Right ventricle myocardium superior (tissue), 1 donor: ENCODE results near the gene CDCA5. TPM values are rescaled to one million over a fixed set of nuclear protein-coding genes. Genes with fewer than 3 reads are reported as not detected.
"Not testable (repeated sequence)": the region's sequence is repeated elsewhere in the genome, so short reads cannot be mapped to it uniquely, and the experiment has no call there.

Experiments used
- ATAC-seq: fragments of 200-7000 bp; cut with Tn5 transposase; one replicate; pipeline ENCODE4 v1.9.1; 2020; ENCODE audit warnings: mild to moderate bottlenecking; ENCODE audit not compliant: poor library complexity
- DNase-seq: peaks from one replicate; pipeline ENCODE4 v3.0.0-alpha.2; 2020
- intact Hi-C: fragments of 100-400 bp; cut with DNase I; formaldehyde crosslinking; loops from one replicate; pipeline ENCODE4 v1.11.2; 2022
- total RNA-seq: library from RNA; stranded (reverse); fragmentation: NEBNext Ultra II Directional; extraction: Animal tissue kit (Norgen Biotek cat#: 25700); gene quantifications from one replicate; pipeline ENCODE4 v1.2.1, GENCODE V29; 2021
- donor health status: DM: no; HTN: yes; CAD: no; lungs with severe emphysema.

Gene CDCA5
- total RNA-seq, 1 donor from 2014 or later, result 1.4 TPM

DNA sequence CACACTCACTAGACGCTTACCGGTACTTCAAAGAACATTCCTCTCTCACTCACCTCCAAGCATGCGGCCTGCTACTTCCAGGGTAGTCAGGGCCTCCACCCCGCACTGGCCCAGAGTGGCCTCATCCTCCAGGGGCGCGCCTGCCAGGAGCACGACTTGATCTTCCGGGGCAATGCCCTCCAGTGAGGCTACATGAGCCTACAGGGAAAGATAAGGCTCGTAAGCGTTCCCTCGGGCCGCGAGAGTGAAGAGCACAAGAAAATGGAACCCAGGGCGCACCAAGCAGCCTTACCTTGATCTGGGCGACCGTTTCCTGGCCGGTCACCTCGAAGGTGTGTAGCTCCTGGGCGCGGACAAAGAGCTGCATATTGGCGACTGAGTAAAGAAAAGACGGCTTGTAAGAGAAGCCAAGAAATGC is 37.6 kb upstream of the CDCA5 start:
- no peak for DNase-seq
- intact Hi-C loops, result no loop called here
- ATAC-seq, result no peak

DNA sequence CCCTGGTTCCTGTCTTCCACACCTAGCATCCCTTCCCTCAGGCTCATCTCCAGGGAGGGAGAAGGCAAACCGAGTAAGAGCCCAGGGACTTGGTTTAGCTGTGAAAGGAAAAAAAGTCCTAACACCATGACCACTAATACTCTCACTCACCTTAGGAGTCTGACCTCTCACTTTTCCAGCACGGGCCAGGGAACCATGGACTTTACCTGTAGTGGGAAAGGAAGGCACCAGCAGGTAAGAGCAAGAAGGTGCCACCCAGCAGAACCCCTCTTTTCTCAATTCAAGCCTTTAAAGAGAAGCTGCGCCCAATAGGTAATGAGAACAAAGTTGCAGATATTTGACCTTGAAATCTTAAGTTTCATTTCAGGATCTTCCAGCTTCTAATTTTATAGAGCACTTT is 37.0 kb upstream of the CDCA5 start:
- intact Hi-C loops, result no loop called here
- DNase-seq (no peak), ATAC-seq (no peak)

GRCh38 chr11:65119670-65119995 is 35.8 kb upstream of the CDCA5 start:
- no peak for DNase-seq
- intact Hi-C loops, result loop anchor here (10.0 kb wide), 1 partner anchor 275 kb away; the partner anchor contains the start of gene CDC42BPG
- ATAC-seq, result no peak

DNA sequence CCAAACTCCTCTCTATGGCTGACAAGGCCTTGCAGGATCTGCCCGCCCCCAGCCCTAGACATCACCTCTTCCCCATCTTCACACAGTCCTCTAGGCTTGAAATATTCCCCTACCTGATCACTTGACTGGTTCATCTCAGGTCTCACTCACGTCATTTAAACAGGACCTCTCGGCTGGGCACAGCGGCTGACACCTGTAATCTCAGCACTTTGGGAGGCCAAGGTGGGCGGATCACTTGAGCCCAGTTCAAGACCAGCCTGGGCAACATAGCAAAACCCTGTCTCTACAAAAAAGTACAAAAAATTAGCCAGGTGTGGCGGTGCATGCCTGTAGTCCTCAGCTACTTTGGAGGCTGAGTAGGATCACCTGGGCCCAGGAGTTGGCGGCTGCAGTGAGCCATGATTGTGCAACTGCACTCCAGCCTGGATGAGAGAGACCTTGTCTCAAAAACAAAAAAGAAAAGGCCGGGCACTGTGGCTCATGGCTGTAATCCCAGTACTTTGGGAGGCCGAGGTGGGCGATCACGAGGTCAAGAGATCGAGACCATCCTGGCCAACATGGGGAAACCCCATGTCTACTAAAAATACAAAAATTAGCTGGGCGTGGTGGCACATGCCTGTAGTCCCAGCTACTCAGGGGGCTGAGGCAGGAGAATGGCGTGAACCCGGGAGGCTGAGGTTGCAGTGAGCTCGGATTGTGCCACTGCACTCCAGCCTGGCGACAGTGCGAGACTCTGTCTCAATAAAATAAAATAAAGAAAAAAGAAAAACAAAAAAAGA is 35.2 kb upstream of the CDCA5 start:
- ATAC-seq, DNase-seq: not testable (repeated sequence)
- intact Hi-C loops, result loop anchor here (10.0 kb wide), 1 partner anchor 274 kb away; the partner anchor contains the start of gene CDC42BPG

- DNase-seq (no peak), ATAC-seq (no peak)
- intact Hi-C loops, result loop anchor here (10.0 kb wide), 1 partner anchor 273 kb away; the partner anchor contains the start of gene CDC42BPG
These were observed 34.4 kb upstream of the CDCA5 start for GRCh38 chr11:65118097-65118837.

DNA sequence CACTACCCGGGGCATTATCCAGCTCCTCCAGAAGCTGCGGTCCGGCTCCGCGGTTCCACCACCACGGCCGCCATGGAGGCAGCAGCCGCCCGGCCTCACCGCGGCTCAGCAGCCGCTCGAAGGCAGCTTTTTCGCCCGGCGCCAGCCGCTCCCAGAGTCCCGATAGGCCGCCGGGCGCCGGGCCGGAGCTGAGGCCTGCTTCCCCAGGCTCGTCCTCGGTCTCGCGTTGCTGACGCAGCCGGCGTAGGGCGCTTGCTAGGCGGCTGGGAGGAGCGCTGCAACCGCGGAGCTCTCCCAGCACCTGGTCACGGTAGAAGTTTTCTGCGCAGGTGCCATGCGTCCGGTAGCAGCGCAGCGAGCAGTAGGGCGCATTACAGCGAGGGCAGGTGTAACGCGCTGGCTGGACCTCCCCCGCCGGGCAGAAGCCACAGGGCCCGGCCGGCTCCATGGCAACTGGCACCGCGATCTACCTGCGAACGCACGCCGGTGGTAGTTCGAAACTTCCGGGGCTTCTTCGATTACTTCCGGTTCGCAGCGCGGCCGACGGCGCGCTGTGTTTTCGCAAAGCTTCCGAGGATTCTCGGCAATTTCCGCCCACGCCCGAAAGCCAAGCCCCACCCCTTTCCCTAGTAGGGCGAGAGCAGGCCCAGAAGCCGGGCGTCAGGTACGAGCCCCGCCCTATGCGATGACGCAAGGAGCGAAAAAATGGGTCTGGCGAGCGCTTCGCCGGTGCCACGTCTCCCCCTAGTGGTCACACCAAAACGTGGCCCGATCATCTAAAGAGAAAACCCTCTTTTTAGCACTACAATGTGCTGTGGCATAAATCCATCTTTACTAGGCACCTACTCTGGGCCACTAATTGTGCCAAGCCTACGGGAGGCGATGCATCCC is 33.6 kb upstream of the CDCA5 start, which contains the start of gene ZNHIT2:
TSS of gene ZNHIT2 (minus strand) at position 496 of the 891 bp plus-strand sequence. CDS start at position 448, 48 bp downstream.
- DNase-seq (peak; percentile 100), ATAC-seq (peak; percentile 88)
- intact Hi-C loops, result loop anchor here (10.0 kb wide), 1 partner anchor 273 kb away; the partner anchor contains the start of gene CDC42BPG

DNA sequence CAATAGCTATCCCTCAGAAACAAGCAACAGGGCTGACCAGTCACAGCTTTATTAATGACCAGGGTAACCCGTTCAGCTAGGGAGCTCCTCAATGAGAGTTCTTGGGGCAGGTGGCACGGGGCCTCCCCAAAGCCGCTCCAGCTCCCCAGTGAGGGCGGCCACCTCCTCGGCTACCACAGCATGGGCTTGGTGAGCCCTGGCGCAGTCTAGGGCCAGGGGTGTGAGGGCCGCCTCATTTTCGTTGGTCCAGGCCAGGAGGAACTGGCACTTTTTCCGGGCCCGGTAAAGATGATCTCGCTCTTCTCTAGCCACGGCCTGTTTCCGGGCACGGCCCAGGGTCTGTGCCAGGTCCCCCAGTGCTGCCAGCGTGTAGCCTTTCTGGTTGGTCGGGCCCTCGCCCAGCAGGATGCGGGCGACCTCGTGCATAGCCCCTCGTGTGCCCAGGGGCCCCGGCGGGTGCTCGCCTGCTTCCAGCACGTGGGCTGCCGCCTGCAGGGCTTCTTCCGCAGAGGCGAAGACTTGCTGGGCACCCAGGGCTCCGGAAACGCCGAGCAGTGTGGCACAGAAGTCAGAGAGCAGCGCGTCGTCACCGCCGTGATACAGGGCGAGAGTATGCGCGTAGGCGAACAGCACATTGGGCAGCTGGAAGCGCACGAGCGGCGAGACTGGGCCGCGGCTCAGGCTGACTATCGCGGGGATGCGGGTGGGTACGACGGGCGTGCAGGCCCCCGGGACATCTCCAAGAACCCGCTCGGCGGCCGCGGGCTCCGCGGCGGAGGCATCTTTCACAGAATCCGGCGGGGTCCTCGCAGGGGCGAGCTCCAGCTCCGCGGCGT is 32.7 kb upstream of the CDCA5 start:
- intact Hi-C loops, result loop anchor here (10.0 kb wide), 1 partner anchor 272 kb away; the partner anchor contains the start of gene CDC42BPG
- DNase-seq (no peak), ATAC-seq (peak; percentile 4)

DNA sequence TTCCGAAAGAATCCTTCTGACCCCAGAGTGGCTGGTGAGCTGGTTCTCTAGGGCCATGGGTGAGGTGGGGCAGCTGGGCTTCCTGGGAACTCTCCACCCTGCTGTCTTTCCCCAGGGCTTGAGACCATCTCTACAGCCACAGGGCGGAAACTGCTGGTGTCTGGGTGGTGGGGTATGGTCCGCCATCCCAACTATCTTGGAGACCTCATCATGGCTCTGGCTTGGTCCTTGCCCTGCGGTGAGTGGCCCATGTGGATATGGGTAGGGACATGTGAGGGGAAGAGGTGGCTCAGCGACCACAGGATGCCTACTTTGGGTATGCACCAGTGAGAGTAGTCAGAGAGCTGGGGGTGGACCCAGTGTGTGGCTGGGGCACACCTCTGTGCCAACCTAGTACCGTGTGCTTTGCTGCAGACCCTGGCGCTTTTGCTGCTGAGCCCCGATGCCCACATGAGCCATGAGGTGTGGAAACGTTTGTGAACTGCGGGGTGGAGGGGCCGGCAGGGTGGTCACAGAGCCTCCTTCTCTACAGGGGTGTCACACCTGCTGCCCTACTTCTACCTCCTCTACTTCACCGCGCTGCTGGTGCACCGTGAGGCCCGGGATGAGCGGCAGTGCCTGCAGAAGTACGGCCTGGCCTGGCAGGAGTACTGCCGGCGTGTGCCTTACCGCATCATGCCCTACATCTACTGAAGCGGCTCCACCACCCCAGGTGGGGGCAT is 31.7 kb upstream of the CDCA5 start:
- DNase-seq (no peak), ATAC-seq (no peak)
- intact Hi-C loops, result loop anchor here (10.0 kb wide), 1 partner anchor 271 kb away; the partner anchor contains the start of gene CDC42BPG

DNA sequence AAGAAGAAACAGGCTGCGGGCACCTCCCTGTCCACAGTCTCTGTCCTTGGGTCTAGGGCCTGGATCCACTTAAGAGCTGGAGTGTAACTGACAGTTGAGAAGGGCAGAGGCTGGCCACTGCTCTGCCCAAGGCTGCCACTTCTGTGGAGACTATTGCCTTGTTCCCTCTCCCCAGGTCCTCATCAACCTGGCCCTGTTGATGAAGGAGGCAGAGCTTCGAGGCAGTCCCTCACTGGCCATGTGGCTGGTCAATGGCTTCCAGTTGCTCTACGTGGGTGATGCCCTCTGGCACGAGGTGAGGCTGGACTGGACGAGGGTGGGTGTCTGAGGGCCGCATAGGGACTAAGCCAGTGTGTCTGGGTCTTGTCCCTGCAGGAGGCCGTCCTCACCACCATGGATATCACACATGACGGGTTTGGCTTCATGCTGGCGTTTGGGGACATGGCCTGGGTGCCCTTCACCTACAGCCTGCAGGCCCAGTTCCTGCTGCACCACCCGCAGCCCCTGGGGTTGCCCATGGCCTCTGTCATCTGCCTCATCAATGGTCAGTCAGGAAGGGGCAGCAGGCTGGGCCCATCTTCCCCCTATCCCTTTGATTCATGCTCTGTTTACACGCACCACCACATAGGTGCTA is 30.8 kb upstream of the CDCA5 start:
- no peak for ATAC-seq
- DNase-seq, result no peak

GRCh38 chr11:65113839-65114238 is 30.0 kb upstream of the CDCA5 start:
- intact Hi-C loops, result loop anchor here (10.0 kb wide), 1 partner anchor 269 kb away; the partner anchor contains the start of gene CDC42BPG
- DNase-seq, result no peak
- ATAC-seq, result no peak

More for the DNA sequence above, 30.8 kb upstream of the CDCA5 start:
- intact Hi-C loops, result loop anchor here (10.0 kb wide), 1 partner anchor 270 kb away; the partner anchor contains the start of gene CDC42BPG

DNA sequence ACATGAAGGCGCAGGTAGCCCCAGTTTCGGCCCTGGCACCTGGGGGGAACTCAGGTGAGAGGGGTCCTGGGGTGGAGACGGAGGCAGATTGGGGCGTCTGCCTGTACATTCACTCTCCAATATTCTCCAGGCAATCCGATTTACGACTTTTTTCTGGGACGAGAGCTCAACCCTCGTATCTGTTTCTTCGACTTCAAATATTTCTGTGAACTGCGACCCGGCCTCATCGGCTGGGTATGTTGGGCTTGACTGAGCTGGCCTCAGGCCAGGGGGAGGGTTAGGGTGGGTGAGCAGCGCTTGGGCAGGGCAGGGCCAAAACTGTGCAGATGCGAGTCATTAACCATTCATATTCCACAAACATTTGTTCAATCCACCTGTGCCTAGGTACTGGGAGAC is 29.5 kb upstream of the CDCA5 start:
- DNase-seq, result no peak
- no peak for ATAC-seq
- intact Hi-C loops, result loop anchor here (10.0 kb wide), 1 partner anchor 269 kb away; the partner anchor contains the start of gene CDC42BPG

DNA sequence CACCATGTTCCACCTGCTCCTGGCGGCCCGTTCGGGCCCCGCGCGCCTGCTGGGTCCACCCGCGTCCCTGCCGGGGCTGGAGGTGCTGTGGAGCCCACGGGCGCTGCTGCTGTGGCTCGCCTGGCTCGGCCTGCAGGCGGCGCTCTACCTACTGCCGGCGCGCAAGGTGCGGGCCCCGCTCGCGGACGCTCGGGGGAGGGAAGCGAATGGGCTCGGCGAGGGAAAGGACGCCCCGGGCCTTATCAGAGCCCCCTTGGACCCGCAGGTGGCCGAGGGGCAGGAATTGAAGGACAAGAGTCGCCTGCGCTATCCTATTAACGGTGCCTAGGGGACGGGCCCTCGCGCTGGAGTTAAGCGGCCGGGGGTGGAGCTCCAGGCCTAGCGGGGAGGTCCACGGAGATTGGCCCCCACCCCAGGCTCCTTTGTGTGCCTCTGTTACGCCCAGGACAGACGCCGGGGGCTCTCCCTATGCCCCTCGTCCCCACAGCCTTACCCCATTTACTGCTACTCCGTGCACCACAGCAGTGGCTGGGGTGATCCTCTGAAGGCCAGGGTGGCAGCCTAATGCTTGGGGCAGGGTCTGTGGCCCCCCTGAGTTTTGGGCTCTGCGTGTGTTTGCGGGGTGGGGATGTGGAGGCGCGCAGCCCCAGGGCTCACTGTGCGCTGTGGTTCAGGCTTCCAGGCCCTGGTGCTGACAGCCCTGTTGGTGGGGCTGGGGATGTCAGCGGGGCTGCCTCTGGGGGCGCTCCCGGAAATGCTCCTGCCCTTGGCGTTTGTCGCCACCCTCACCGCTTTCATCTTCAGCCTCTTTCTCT is 28.9 kb upstream of the CDCA5 start:
- peak; percentile 62 for ATAC-seq
- intact Hi-C loops, result loop anchor here (10.0 kb wide), 1 partner anchor 268 kb away; the partner anchor contains the start of gene CDC42BPG
- DNase-seq, result peak; percentile 78

- DNase-seq, result peak; percentile 98
- intact Hi-C loops, result loop anchor here (10.0 kb wide), 1 partner anchor 267 kb away; the partner anchor contains the start of gene CDC42BPG
- peak; percentile 90 for ATAC-seq
These were observed 28.1 kb upstream of the CDCA5 start, which contains the start of gene TM7SF2 for GRCh38 chr11:65111744-65112545. Gene TM7SF2, plus strand, starts transcription at chr11:65111872. Its CDS starts 144 bp downstream, at chr11:65112016.

DNA sequence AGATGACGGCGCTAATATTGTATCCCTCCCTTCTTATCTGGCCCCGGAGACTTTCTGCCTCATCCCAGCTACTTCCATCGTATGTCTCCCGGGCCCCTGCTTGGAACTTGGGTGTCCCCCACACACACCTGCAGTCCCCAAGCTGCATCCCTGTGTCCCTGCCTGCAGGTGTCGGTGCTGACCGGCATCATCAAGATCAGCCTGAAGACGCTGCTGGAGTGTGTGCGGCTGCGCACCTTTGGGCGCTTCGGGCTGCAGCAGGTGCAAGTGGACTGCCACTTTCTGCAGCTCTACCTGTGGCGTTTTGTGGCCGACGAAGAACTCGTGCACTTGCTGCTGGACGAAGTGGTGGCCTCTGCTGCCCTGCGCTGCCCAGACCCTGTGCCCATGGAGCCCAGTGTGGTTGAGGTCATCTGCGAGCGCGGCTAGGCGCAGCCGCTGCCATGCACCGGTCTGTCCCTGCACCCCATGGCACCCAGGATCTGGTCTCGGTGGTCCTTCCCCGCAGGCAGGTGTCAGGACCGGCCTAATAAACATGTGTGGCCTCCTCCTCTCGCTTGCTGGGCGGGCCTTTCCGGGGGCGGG is 27.4 kb upstream of the CDCA5 start:
- ATAC-seq (no peak), DNase-seq (no peak)
- intact Hi-C loops, result loop anchor here (10.0 kb wide), 1 partner anchor 266 kb away; the partner anchor contains the start of gene CDC42BPG
